K562 (cell line): Measurements from ENCODE around the gene DHCR7. TPM values are rescaled to one million over a fixed set of nuclear protein-coding genes. Genes with fewer than 3 reads are reported as not detected.

ENCODE experiments used
- ATAC-seq: fragments of 200-7000 bp; cut with Tn5 transposase; 3 replicates; pipeline ENCODE4 v1.9.1; 2020; ENCODE audit warnings: moderate library complexity
- BruUV-seq: library from RNA; stranded (reverse); fragments of 400-500 nt; replicated peaks from 2 replicates; lab custom pipeline; 2021; lab: Mats Ljungman, UMichigan
- CTCF ChIA-PET: fragments of 300-600 bp; formaldehyde crosslinking; extraction: SDS; loops from one replicate; lab custom pipeline; 2021; ENCODE audit warnings: low intra/inter-chr PET ratio; lab: Yijun Ruan, JAX
- POLR2A ChIA-PET: fragments of 300-600, 350-650 bp; sonication (Branson Sonifier 250); formaldehyde crosslinking; extraction: SDS; loops from one replicate; lab custom pipeline; 2021; ENCODE audit warnings: antibody characterized with exemption, inconsistent platforms; lab: Yijun Ruan, JAX
- DNase-seq, 4 experiments: peaks; one replicate each; pipeline versions ENCODE4 v3.0.0 to v3.0.0-alpha.2; 2011 to 2018; ENCODE audit warnings: low spot score in 3 of 4, mixed read lengths in 3 of 4; ENCODE audit errors: extremely low read depth in 1 of 4
- FAIRE-seq: peaks from 2 replicates; lab custom pipeline; 2011; peaks lifted over from hg19 to GRCh38; lab: Jason Lieb, UNC
- H2AFZ ChIP-seq: 2 replicates; pipeline ENCODE4 v1.6.0; 2011; ENCODE audit warnings: low read depth, low read length, control low read depth, inconsistent platforms
- H3K27ac ChIP-seq: fragments of 200-600 bp; 3 replicates; pipeline ENCODE4 v1.8.0; 2011; ENCODE audit warnings: low read depth, mild to moderate bottlenecking, control low read depth, inconsistent platforms, low read length, moderate library complexity, mixed read lengths; ENCODE audit errors: extremely low read depth
- H3K27me3 ChIP-seq, 2 experiments: fragments of 300-600 bp in 1 of 2; 2 replicates in 1 of 2; 3 replicates in 1 of 2; pipeline versions ENCODE4 v1.6.0 to v1.8.0; 2011; ENCODE audit warnings: inconsistent platforms in 2 of 2, low read length in 2 of 2, mild to moderate bottlenecking in 1 of 2, mixed read lengths in 1 of 2, moderate library complexity in 1 of 2; ENCODE audit not compliant: control insufficient read depth in 2 of 2, insufficient read depth in 2 of 2
- H3K36me3 ChIP-seq: fragments of 300-600 bp; 3 replicates; pipeline ENCODE4 v1.8.0; 2011; ENCODE audit warnings: mild to moderate bottlenecking, low read length, inconsistent platforms; ENCODE audit not compliant: control insufficient read depth, insufficient read depth
- H3K4me1 ChIP-seq, 2 experiments: fragments of 200-600 bp in 1 of 2; replicated peaks in 1 of 2; 2 replicates in 1 of 2; 3 replicates in 1 of 2; pipeline versions ENCODE4 v1.5.1 to v1.8.0; 2011; ENCODE audit warnings: inconsistent platforms in 2 of 2, low read length in 2 of 2, mild to moderate bottlenecking in 1 of 2, mixed read lengths in 1 of 2, moderate library complexity in 1 of 2; ENCODE audit not compliant: control insufficient read depth in 2 of 2, insufficient read depth in 2 of 2
- H3K4me2 ChIP-seq: 2 replicates; pipeline ENCODE4 v1.6.1; 2011; ENCODE audit warnings: low read length, control low read depth, inconsistent platforms, mixed read lengths; ENCODE audit not compliant: insufficient read depth
- H3K4me3 ChIP-seq: fragments of 200-600 bp; sonication (generic), shearing (Covaris generic); 2 replicates; pipeline ENCODE4 v1.5.1; 2016; ENCODE audit warnings: control low read depth, inconsistent platforms
- H3K79me2 ChIP-seq: fragments of 200-600 bp; 3 replicates; pipeline ENCODE4 v1.8.0; 2011; ENCODE audit warnings: low read length, inconsistent platforms; ENCODE audit not compliant: control insufficient read depth, insufficient read depth
- H3K9ac ChIP-seq, 2 experiments: 2 replicates each; pipeline versions ENCODE4 v1.6.0 to v1.6.1; 2011; ENCODE audit warnings: low read depth in 2 of 2, low read length in 2 of 2, control low read depth in 1 of 2, inconsistent platforms in 1 of 2, mild to moderate bottlenecking in 1 of 2, mixed read lengths in 1 of 2; ENCODE audit not compliant: insufficient read depth in 1 of 2
- H3K9me1 ChIP-seq: one replicate; pipeline ENCODE4 v1.6.0; 2011; ENCODE audit warnings: inconsistent platforms, mild to moderate bottlenecking, low read length, moderate library complexity; ENCODE audit not compliant: control insufficient read depth, insufficient read depth
- H3K9me3 ChIP-seq: replicated peaks from 2 replicates; pipeline ENCODE4 v1.5.1; 2011; ENCODE audit warnings: low read depth, low read length, inconsistent platforms; ENCODE audit not compliant: control insufficient read depth, insufficient read depth
- H4K20me1 ChIP-seq: replicated peaks from 2 replicates; pipeline ENCODE4 v1.6.1; 2011; ENCODE audit warnings: low read length, inconsistent platforms, mixed read lengths; ENCODE audit not compliant: control insufficient read depth, insufficient read depth
- ETV5 ChIP-seq: sonication (generic); formaldehyde crosslinking; IDR thresholded peaks from 2 replicates; pipeline ENCODE4 v1.4.0; 2020; ENCODE audit warnings: low read depth, mild to moderate bottlenecking, missing genetic modification reagents
- MBD2 ChIP-seq: sonication (generic); IDR thresholded peaks from 2 replicates; pipeline ENCODE4 v1.6.1; 2016; ENCODE audit warnings: low read depth, borderline replicate concordance
- PHB2 ChIP-seq: fragments of 450-650 bp; IDR thresholded peaks from 2 replicates; pipeline ENCODE4 v1.6.1; 2017; ENCODE audit warnings: low read depth
- SRSF1 ChIP-seq: fragments of 200-400 bp; formaldehyde crosslinking; IDR thresholded peaks from 2 replicates; pipeline ENCODE4 v1.6.1; 2017; ENCODE audit warnings: mild to moderate bottlenecking, low read depth, low read length, moderate library complexity
- XRCC5 ChIP-seq: fragments of 200-400 bp; formaldehyde crosslinking; IDR thresholded peaks from 2 replicates; pipeline ENCODE4 v1.6.1; 2017; ENCODE audit warnings: low read depth, mild to moderate bottlenecking, low read length
- ZNF232 ChIP-seq: sonication (generic); formaldehyde crosslinking; IDR thresholded peaks from 2 replicates; pipeline ENCODE4 v1.8.0; 2022; ENCODE audit warnings: mild to moderate bottlenecking, missing genetic modification reagents
- ZNF253 ChIP-seq: fragments of 250-450 bp; sonication (Bioruptor Pico); conservative IDR thresholded peaks from 2 replicates; pipeline ENCODE4 v1.6.1; 2021; ENCODE audit warnings: mild to moderate bottlenecking
- ZNF584 ChIP-seq: fragments of 200-800 bp; sonication (Bioruptor generic); IDR thresholded peaks from 2 replicates; pipeline ENCODE4 v1.6.1; 2016; ENCODE audit warnings: low read depth, mild to moderate bottlenecking, missing genetic modification characterization, missing compliant biosample characterization
- WGBS: fragments of 100-300 bp; shearing (Covaris generic); methylation state at CpG from one replicate; pipeline ENCODE4 v1.1.6; 2016; ENCODE audit warnings: low coverage, mixed read lengths; ENCODE audit not compliant: insufficient coverage; ENCODE audit errors: missing lambda C conversion rate; 5-methylcytosine and 5-hydroxymethylcytosine counted together
- in situ Hi-C: fragments of 300-500 bp; cut with MboI; formaldehyde crosslinking; loops from 4 replicates; pipeline ENCODE4 v1.15.0; 2018; ENCODE audit warnings: inconsistent platforms, mixed read lengths
- intact Hi-C: fragments of 100-400 bp; cut with micrococcal nuclease; formaldehyde crosslinking; loops from 2 replicates; pipeline ENCODE4 v1.14.2; 2022
- polyA plus RNA-seq, 8 experiments: library from polyadenylated mRNA; depleted of rRNA in 4 of 8; stranded (reverse) in 5 of 8; unstranded in 3 of 8; fragments of >200 nt; fragmentation: Nextera tagmentation in 2 of 8; fragmentation: Illumina TruSeq in 1 of 8; extraction: Ambion mirVana in 2 of 8; extraction: Trizol in 1 of 8; gene quantifications; 2 replicates each; pipeline versions ENCODE4 v1.2.1 to v1.2.3, GENCODE V29; 2011 to 2014; ENCODE audit warnings: inconsistent platforms in 1 of 8, missing spikeins in 1 of 8
- total RNA-seq, 7 experiments: library from RNA; depleted of rRNA in 6 of 7; stranded (reverse); fragments of >200 nt in 6 of 7; fragmentation: Illumina TruSeq in 2 of 7; extraction: Trizol in 2 of 7; gene quantifications; 2 replicates each; pipeline versions ENCODE4 v1.2.1 to v1.2.3, GENCODE V29; 2011 to 2021; ENCODE audit warnings: low replicate concordance in 1 of 7
- TF ChIP-seq, protein P1 (sequence below): fragments of 450-650 bp; IDR thresholded peaks from 2 replicates; pipeline ENCODE4 v1.6.1; 2016

DHCR7 gene
- total and polyA plus RNA-seq, 9 of the 15 experiments (the other 6 are each of a cell fraction or from before 2014, with no cell fraction given), result 8.4 to 192 (median 82.4) TPM

DNA sequence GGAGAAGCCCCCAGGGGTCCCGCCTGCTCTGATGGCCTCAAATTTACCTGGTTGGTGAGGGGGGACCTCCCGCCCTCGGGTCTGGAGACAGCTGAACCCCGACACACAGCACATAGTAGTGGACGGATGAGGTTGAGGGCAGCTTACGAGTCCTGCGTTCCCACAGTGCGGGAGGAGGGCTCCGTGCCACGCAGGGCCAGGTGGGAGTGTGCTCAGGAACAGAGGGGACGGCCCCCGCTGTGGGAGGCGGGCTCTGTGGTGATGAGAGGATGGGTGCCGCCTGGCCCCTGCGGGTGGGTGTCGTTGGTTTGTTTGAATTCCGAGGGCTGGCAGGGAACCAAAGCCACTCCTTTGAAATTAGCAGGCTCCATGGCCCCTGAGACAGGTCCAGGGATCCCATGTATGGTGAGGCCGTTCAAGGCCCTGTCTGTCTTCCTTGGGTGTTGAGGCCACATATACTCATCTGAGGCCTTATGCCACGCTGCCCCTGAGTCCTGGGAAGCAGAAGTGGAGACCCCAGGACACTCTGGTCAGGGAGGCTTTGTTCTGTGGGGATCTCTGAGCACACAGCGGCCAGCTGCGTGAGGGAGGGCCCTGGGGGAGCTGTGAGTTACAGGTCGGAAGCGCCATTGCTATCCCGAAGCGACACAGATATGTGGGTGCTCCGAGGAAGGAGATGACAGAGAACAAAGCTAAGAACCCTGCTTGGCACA is 26.7 kb upstream of the DHCR7 start:
- H2AFZ ChIP-seq, result no peak overlapping the region
- no peaks in the 10 kb centered on the region for H4K20me1 ChIP-seq
- 94% methylated on average over 21 of the region's 26 CpGs for WGBS
- no peak overlapping the region for H3K27ac ChIP-seq
- DNase-seq (no peak), ATAC-seq (no peak), FAIRE-seq (no peak)
- no peak overlapping the region for H3K4me3 ChIP-seq
- no peaks in the 10 kb centered on the region for H3K79me2 ChIP-seq
- H3K9me1 ChIP-seq, result no peaks in the 10 kb centered on the region
- TF ChIP-seq, protein P1, sequence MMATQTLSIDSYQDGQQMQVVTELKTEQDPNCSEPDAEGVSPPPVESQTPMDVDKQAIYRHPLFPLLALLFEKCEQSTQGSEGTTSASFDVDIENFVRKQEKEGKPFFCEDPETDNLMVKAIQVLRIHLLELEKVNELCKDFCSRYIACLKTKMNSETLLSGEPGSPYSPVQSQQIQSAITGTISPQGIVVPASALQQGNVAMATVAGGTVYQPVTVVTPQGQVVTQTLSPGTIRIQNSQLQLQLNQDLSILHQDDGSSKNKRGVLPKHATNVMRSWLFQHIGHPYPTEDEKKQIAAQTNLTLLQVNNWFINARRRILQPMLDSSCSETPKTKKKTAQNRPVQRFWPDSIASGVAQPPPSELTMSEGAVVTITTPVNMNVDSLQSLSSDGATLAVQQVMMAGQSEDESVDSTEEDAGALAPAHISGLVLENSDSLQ, result no peak
- no peak for TF ChIP-seq SRSF1
- TF ChIP-seq ZNF232 (CRISPR knock-in tag), result no peak
- no peak for TF ChIP-seq XRCC5
- TF ChIP-seq MBD2, result no peak
- no peak for TF ChIP-seq ZNF584 (CRISPR knock-in tag)
- no peak for TF ChIP-seq ZNF253 (CRISPR knock-in tag)
- no peak for TF ChIP-seq ETV5 (CRISPR knock-in tag)
- TF ChIP-seq PHB2, result no peak
- no peak overlapping the region for H3K9ac ChIP-seq
- H3K4me2 ChIP-seq, result no peak overlapping the region
- H3K36me3 ChIP-seq, result peaks cover 58% of the 10 kb centered on the region; the same call in 2 of the 3 replicates
- intact Hi-C loops (no loop called here), in situ Hi-C loops (no loop called here)
- H3K27me3 ChIP-seq, result no peaks in the 10 kb centered on the region
- POLR2A ChIA-PET, result interaction anchor here (0.9 kb wide), 1 partner anchor 69 kb away, joined by 4 read pairs; no protein-coding TSS in a partner anchor
- H3K4me1 ChIP-seq, result peaks cover 0 to 5% of the 10 kb centered on the region in 2 experiments; a peak in 1 of 5 replicates
- CTCF ChIA-PET, result no interaction called here
- BruUV-seq, result no TSS peak
- no peaks in the 10 kb centered on the region for H3K9me3 ChIP-seq
